ENCODE measurements around the gene PDE8A. TPM values are rescaled to one million over a fixed set of nuclear protein-coding genes. Genes with fewer than 3 reads are reported as not detected.
"Not testable (repeated sequence)": the region's sequence is repeated elsewhere in the genome, so short reads cannot be mapped to it uniquely, and the experiment has no call there.

PDE8A gene
- polyA plus RNA-seq, 1 experiment = 22.5 TPM

DNA sequence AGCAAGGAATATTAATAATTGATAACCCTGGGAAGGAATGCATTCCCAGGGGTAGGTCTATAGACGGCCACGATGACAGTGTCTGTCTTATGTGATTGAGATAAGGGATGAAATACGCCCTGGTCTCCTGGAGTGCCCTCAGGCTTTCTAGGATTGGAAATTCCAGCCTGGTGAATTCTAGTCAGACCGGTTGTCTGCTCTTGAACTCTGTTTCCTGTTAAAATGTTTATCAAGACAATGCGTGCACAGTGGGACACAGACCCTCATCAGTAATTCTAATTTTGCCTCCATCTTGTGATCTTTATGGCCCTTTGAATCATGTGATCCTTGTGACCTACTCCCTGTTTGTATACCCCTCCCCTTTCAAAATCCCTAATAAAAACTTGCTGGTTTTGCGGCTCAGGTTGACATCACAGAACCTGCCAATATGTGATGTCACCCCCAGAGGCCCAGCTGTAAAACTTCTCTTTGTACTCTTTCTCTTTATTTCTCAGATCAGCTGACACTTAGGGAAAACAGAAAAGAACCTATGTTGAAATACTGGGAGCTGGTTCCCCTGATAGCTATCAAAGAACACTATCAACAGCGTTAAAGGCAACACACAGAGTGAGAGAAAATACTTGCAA, 183.3 kb downstream of the PDE8A start:
- CTCF ChIA-PET = no interaction called here
- Histone ChIP-seq H3K27me3 (ENCODE audit: control insufficient read depth, insufficient read depth, low read length) (peaks cover 1% of the 10 kb centered on the region; the same call in 1 of the 2 replicates), H3K4me3 (ENCODE audit: low read depth, low read length) (no peak overlapping the region), H3K36me3 (ENCODE audit: control insufficient read depth, insufficient read depth, low read length) (no peaks in the 10 kb centered on the region)
- POLR2A ChIA-PET = no interaction called here
- TF ChIP-seq, protein P1, sequence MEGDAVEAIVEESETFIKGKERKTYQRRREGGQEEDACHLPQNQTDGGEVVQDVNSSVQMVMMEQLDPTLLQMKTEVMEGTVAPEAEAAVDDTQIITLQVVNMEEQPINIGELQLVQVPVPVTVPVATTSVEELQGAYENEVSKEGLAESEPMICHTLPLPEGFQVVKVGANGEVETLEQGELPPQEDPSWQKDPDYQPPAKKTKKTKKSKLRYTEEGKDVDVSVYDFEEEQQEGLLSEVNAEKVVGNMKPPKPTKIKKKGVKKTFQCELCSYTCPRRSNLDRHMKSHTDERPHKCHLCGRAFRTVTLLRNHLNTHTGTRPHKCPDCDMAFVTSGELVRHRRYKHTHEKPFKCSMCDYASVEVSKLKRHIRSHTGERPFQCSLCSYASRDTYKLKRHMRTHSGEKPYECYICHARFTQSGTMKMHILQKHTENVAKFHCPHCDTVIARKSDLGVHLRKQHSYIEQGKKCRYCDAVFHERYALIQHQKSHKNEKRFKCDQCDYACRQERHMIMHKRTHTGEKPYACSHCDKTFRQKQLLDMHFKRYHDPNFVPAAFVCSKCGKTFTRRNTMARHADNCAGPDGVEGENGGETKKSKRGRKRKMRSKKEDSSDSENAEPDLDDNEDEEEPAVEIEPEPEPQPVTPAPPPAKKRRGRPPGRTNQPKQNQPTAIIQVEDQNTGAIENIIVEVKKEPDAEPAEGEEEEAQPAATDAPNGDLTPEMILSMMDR (IDR thresholded peaks at IDR 0.05; ENCODE audit: insufficient read depth, low read depth, low read length) = no peak
- DNase-seq (ENCODE audit: low read depth) = no peak

DNA sequence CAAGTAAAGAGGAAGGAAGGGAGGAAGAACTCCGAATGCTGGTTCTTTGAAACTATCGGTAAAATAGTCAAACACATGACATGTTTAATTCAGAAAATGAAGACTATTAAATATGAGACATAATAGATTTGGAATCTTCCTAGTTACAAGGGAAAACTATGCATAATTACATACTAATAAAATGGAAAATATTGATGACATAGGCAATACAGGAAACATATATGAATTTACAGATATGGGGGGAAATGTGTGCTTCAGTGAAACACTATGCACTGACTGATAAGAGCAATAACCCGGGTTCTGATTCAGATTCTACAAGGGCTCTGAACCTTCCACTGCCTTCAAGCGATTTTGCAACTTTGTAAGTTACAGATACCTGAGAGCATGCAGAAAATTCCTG, 185.9 kb downstream of the PDE8A start:
- H3K27me3 ChIP-seq (ENCODE audit: control insufficient read depth, insufficient read depth, low read length) = peaks cover 1% of the 10 kb centered on the region; the same call in 1 of the 2 replicates
- POLR2A ChIA-PET = no interaction called here
- CTCF ChIA-PET = interaction anchor here (1.3 to 2.3 kb wide), 2 partner anchors 10 to 18 kb away, joined by 5 to 6 read pairs; no protein-coding TSS in a partner anchor
- H3K4me3 ChIP-seq (ENCODE audit: low read depth, low read length) = no peak overlapping the region
- no peaks in the 10 kb centered on the region for H3K36me3 ChIP-seq (ENCODE audit: control insufficient read depth, insufficient read depth, low read length)
- TF ChIP-seq, protein P1 (IDR thresholded peaks at IDR 0.05; ENCODE audit: insufficient read depth, low read depth, low read length) = no peak
- no peak for DNase-seq (ENCODE audit: low read depth)

DNA sequence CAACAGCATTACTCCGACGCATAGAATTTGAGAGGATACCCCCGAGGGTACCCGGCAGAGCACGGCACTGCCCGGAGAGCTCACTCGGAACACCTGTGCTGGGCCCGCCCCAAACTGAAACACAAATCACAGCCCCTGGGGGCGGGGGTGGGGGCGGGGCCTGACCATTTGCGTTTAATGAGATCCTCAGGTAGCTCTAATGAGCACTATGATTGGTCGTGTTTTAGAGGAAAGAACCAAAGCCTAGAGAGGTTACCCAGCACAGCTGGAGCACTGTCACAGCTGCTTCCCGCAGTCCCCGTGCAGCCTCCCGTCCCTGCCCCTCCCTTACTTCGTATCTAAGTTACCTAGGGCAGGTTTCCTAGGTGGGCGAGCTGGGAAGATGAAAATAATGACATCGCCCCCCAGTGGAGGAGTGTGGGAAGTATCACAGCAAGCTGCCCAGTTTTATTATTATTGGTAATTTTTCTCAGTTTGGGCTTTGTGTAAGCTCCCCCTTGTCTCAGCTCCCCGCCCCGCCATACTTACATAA, 187.1 kb downstream of the PDE8A start:
- ChIA-PET CTCF (interaction anchor here (0.7 to 2.3 kb wide), 8 partner anchors 9 to 581 kb away, joined by 3 to 6 read pairs (median 3); partner anchors contain the start of gene PDE8A), POLR2A (no interaction called here)
- H3K36me3 ChIP-seq (ENCODE audit: control insufficient read depth, insufficient read depth, low read length) = no peaks in the 10 kb centered on the region
- no peak for DNase-seq (ENCODE audit: low read depth)
- H3K4me3 ChIP-seq (ENCODE audit: low read depth, low read length) = no peak overlapping the region
- TF ChIP-seq, protein P1 (IDR thresholded peaks at IDR 0.05; ENCODE audit: insufficient read depth, low read depth, low read length) = peak; percentile 50
- H3K27me3 ChIP-seq (ENCODE audit: control insufficient read depth, insufficient read depth, low read length) = peaks cover 1% of the 10 kb centered on the region; the same call in 1 of the 2 replicates

DNA sequence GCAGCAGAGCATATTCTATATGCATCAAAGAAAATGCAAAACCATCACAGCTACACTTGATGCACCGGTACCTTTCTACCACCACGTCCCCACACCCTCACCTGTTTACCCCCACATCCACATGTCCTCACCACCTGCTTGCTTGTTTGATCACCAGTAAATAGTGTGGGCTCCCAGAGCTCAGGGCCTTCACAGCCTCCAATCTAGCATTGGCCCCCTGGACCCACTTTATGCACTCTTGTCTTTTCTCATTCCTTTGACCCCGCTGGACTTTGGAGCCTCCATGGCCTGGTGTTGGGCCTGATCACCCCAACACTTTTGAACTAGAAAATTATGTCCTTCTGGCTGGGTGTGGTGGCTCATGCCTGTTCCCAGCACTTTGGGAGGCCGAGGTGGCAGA, 190.1 kb downstream of the PDE8A start:
- ChIA-PET CTCF (no interaction called here), POLR2A (no interaction called here)
- no peaks in the 10 kb centered on the region for H3K36me3 ChIP-seq (ENCODE audit: control insufficient read depth, insufficient read depth, low read length)
- TF ChIP-seq, protein P1 (IDR thresholded peaks at IDR 0.05; ENCODE audit: insufficient read depth, low read depth, low read length) = no peak
- DNase-seq (ENCODE audit: low read depth) = no peak
- 0 out of 2 replicates have a peak, but pooled peaks cover 1% of the 10 kb centered on the region for H3K27me3 ChIP-seq (ENCODE audit: control insufficient read depth, insufficient read depth, low read length)
- H3K4me3 ChIP-seq (ENCODE audit: low read depth, low read length) = no peak overlapping the region

DNA sequence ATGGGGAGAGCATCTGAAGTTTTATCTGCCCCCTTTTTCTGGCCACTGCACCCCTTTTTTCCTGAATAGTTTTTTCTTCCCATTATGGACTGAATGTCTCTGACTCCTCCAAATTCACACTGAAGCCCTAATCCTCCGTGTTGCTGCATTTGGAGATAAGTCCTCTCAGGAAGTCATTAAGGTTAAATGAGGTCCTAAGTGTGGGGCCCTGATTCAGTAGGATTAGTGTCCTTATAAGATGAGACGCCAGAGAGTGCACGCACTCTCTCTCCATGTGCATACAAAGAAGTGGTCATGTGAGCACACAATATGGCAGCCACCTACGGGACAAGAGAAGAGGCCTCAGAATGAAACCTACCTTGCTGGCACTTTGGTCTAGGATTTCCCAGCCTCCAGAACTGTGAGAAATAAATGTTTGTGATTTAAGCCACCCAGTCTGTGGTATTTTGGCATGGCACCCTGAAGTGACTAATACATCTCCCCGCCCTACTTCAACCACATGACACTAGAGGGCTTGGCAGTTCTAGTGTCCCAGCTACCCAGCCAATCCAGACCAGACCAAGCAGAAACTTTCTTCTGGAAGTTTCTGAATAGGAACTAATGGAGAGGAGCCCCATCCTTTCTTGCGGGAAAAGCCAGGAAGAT, 191.3 kb downstream of the PDE8A start:
- H3K36me3 ChIP-seq (ENCODE audit: control insufficient read depth, insufficient read depth, low read length) = no peaks in the 10 kb centered on the region
- DNase-seq (ENCODE audit: low read depth) = no peak
- H3K27me3 ChIP-seq (ENCODE audit: control insufficient read depth, insufficient read depth, low read length) = 0 out of 2 replicates have a peak, but pooled peaks cover 1% of the 10 kb centered on the region
- ChIA-PET POLR2A (no interaction called here), CTCF (no interaction called here)
- H3K4me3 ChIP-seq (ENCODE audit: low read depth, low read length) = no peak overlapping the region
- TF ChIP-seq, protein P1 (IDR thresholded peaks at IDR 0.05; ENCODE audit: insufficient read depth, low read depth, low read length) = no peak

DNA sequence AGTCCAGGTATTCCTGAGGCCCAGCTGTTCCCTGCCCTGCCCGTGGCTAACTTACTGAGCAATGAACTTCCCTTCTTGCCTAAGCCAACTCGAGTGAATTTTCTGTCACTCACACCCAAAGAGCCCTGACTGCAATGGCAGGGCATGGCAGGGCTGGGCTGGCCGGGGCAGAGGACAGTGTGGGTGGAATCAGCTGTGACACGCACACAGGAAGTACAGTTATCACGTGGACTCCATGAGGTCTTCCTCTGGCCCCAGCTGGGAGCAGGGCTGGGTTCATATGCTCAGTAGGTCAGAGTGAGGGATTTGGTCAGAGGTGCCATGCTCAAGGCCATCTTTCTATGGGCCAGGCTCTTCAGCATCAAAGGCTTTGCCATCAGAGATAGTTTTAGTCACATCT, 192.0 kb downstream of the PDE8A start:
- POLR2A ChIA-PET; CTCF ChIA-PET; H3K27me3 ChIP-seq (ENCODE audit: control insufficient read depth, insufficient read depth, low read length): not testable (repeated sequence)

More for the DNA sequence above, 192.0 kb downstream of the PDE8A start:
- not testable (repeated sequence) for H3K4me3 ChIP-seq (ENCODE audit: low read depth, low read length); DNase-seq (ENCODE audit: low read depth); H3K36me3 ChIP-seq (ENCODE audit: control insufficient read depth, insufficient read depth, low read length)
